SK-N-SH (cell line): ENCODE data around the gene BTRC.

Source experiments
- CTCF ChIP-seq: fragments of 200-600 bp; sonication (generic); IDR thresholded peaks from 2 replicates; pipeline ENCODE4 v1.6.1; 2017; ENCODE audit warnings: antibody characterized with exemption, mild to moderate bottlenecking, moderate library complexity
- EP300 ChIP-seq, 2 experiments: IDR thresholded peaks; 2 replicates each; pipeline versions ENCODE4 v1.4.0 to v1.6.1; 2012; ENCODE audit warnings: borderline replicate concordance in 1 of 2, low read depth in 1 of 2, low read length in 1 of 2
- POLR2AphosphoS5 ChIP-seq: IDR thresholded peaks from 2 replicates; pipeline ENCODE4 v1.6.1; 2012; ENCODE audit warnings: low read depth, low read length
- YY1 ChIP-seq: IDR thresholded peaks from 2 replicates; pipeline ENCODE4 v1.4.0; 2012; ENCODE audit warnings: low read depth, mild to moderate bottlenecking

GRCh38 chr10:101451667-101452069 is 97.7 kb downstream of the BTRC start:
- TF ChIP-seq POLR2AphosphoS5 (no peak), CTCF (no peak), YY1 (no peak), EP300 (IDR thresholded peaks at IDR 0.05; ENCODE audit: borderline replicate concordance in 1 of 2, low read depth in 1 of 2, low read length in 1 of 2) (no peak)
